ENCODE measurements around the gene RNF187.

RNF187 gene

DNA sequence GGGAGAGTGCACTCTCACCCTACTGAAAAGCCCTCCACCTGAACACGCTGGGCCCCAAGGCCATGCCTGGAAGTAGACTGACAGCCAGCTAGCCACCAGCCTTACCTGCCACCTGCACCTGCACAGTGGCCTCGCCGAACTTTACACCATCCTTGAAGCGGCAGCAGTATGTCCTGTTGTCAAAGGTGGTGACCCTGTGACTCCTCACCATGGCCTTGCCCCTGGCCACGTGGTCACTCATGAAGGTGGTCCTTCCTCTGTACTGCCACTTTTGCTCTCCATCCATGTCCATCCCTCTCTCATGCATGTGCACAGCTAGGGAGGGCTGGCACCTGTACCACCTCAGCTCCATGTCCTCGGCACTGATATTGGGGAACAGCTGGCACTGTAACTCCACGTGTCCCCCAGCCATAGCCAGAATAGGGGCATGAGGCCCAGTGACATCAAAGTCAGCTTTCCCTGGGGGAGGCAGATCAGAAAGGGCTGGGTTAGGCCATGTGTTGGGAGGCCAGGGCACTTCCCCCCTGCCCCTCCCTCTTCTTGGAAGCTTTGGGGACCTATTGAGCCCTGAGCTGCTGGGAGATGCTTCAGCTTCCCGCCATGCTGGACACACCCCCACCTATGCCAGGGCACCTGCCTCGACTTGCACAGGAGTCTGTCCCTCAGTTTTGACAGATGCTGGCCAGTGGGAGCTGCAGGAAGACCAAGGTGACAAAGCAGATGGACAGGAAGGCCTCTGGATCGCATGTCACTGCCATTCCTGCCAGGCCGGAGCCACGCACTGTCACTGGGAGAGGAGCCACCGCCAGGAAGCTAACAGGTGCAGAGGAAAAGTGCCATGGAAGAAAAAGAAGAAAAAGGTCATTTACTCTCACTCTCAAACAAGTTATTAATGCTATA lies 24.6 kb downstream of the RNF187 start:
- peaks cover 17% of the 10 kb centered on the region for H3K4me1 ChIP-seq (ENCODE audit: low read depth, poor library complexity, severe bottlenecking)
- H3K4me2 ChIP-seq = no peak overlapping the region
- no peaks in the 10 kb centered on the region for H3K79me2 ChIP-seq (ENCODE audit: insufficient read depth, low read depth)
- H3K27me3 ChIP-seq (ENCODE audit: insufficient read depth, low read depth) = no peaks in the 10 kb centered on the region; the same call in 1 of the 2 replicates
- H3K36me3 ChIP-seq (ENCODE audit: insufficient read depth) = no peaks in the 10 kb centered on the region
- TF ChIP-seq, protein P1, sequence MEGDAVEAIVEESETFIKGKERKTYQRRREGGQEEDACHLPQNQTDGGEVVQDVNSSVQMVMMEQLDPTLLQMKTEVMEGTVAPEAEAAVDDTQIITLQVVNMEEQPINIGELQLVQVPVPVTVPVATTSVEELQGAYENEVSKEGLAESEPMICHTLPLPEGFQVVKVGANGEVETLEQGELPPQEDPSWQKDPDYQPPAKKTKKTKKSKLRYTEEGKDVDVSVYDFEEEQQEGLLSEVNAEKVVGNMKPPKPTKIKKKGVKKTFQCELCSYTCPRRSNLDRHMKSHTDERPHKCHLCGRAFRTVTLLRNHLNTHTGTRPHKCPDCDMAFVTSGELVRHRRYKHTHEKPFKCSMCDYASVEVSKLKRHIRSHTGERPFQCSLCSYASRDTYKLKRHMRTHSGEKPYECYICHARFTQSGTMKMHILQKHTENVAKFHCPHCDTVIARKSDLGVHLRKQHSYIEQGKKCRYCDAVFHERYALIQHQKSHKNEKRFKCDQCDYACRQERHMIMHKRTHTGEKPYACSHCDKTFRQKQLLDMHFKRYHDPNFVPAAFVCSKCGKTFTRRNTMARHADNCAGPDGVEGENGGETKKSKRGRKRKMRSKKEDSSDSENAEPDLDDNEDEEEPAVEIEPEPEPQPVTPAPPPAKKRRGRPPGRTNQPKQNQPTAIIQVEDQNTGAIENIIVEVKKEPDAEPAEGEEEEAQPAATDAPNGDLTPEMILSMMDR (conservative IDR thresholded peaks at IDR 0.05; ENCODE audit: low read depth, low read length) = no peak
- H4K20me1 ChIP-seq (ENCODE audit: insufficient read depth) = no peaks in the 10 kb centered on the region
- H3K4me3 ChIP-seq (IDR thresholded peaks at IDR 0.05; ENCODE audit: insufficient read depth, low read depth, low read length) = no peak overlapping the region
- no peak overlapping the region for H2AFZ ChIP-seq (ENCODE audit: low read depth)
- no peak overlapping the region for H3K27ac ChIP-seq
- H3K9ac ChIP-seq = no peak overlapping the region

- Histone ChIP-seq H2AFZ (ENCODE audit: low read depth) (no peak overlapping the region), H3K27me3 (ENCODE audit: insufficient read depth, low read depth) (no peaks in the 10 kb centered on the region; the same call in none of the 2 replicates), H3K36me3 (ENCODE audit: insufficient read depth) (no peaks in the 10 kb centered on the region), H4K20me1 (ENCODE audit: insufficient read depth) (no peaks in the 10 kb centered on the region), H3K9ac (no peak overlapping the region), H3K79me2 (ENCODE audit: insufficient read depth, low read depth) (no peaks in the 10 kb centered on the region), H3K27ac (no peak overlapping the region), H3K4me3 (IDR thresholded peaks at IDR 0.05; ENCODE audit: insufficient read depth, low read depth, low read length) (no peak overlapping the region), H3K4me2 (no peak overlapping the region), H3K4me1 (ENCODE audit: low read depth, poor library complexity, severe bottlenecking) (peaks cover 17% of the 10 kb centered on the region)
- TF ChIP-seq, protein P1 (conservative IDR thresholded peaks at IDR 0.05; ENCODE audit: low read depth, low read length) = no peak
Measured at GRCh38 chr1:228512781-228513198, 25.6 kb downstream of the RNF187 start.

GRCh38 chr1:228513236-228513900 lies 26.2 kb downstream of the RNF187 start:
- no peak overlapping the region for H3K4me3 ChIP-seq (IDR thresholded peaks at IDR 0.05; ENCODE audit: insufficient read depth, low read depth, low read length)
- H2AFZ ChIP-seq (ENCODE audit: low read depth) = no peak overlapping the region
- H3K27ac ChIP-seq = no peak overlapping the region
- H3K36me3 ChIP-seq (ENCODE audit: insufficient read depth) = no peaks in the 10 kb centered on the region
- H4K20me1 ChIP-seq (ENCODE audit: insufficient read depth) = no peaks in the 10 kb centered on the region
- H3K27me3 ChIP-seq (ENCODE audit: insufficient read depth, low read depth) = no peaks in the 10 kb centered on the region; the same call in none of the 2 replicates
- H3K4me2 ChIP-seq = no peak overlapping the region
- peaks cover 17% of the 10 kb centered on the region for H3K4me1 ChIP-seq (ENCODE audit: low read depth, poor library complexity, severe bottlenecking)
- TF ChIP-seq, protein P1 (conservative IDR thresholded peaks at IDR 0.05; ENCODE audit: low read depth, low read length) = no peak
- H3K79me2 ChIP-seq (ENCODE audit: insufficient read depth, low read depth) = no peaks in the 10 kb centered on the region
- no peak overlapping the region for H3K9ac ChIP-seq

- H3K27me3 ChIP-seq (ENCODE audit: insufficient read depth, low read depth) = no peaks in the 10 kb centered on the region; the same call in none of the 2 replicates
- H2AFZ ChIP-seq (ENCODE audit: low read depth) = no peak overlapping the region
- no peaks in the 10 kb centered on the region for H3K79me2 ChIP-seq (ENCODE audit: insufficient read depth, low read depth)
- H3K4me1 ChIP-seq (ENCODE audit: low read depth, poor library complexity, severe bottlenecking) = peaks cover 12% of the 10 kb centered on the region
- no peaks in the 10 kb centered on the region for H3K36me3 ChIP-seq (ENCODE audit: insufficient read depth)
- no peak overlapping the region for H3K9ac ChIP-seq
- H3K4me2 ChIP-seq = no peak overlapping the region
- TF ChIP-seq, protein P1 (conservative IDR thresholded peaks at IDR 0.05; ENCODE audit: low read depth, low read length) = no peak
- no peak overlapping the region for H3K27ac ChIP-seq
- no peak overlapping the region for H3K4me3 ChIP-seq (IDR thresholded peaks at IDR 0.05; ENCODE audit: insufficient read depth, low read depth, low read length)
- no peaks in the 10 kb centered on the region for H4K20me1 ChIP-seq (ENCODE audit: insufficient read depth)
Measured at GRCh38 chr1:228514421-228514820, 27.2 kb downstream of the RNF187 start.

Measured in KMS-11 (cell line).